ENCODE measurements around the gene DEFB113.

The DEFB113 gene

GRCh38 chr6:49923826-49924225 is 45.6 kb downstream of the DEFB113 start:
- H3K4me1 ChIP-seq (ENCODE audit: low read length) = no peaks in the 10 kb centered on the region
- TF ChIP-seq EZH2phosphoT487 (IDR thresholded peaks at IDR 0.05; ENCODE audit: low read length) (no peak), CTCF (IDR thresholded peaks at IDR 0.05; ENCODE audit: low read length) (no peak), EZH2 (optimal IDR thresholded peaks at IDR 0.05; ENCODE audit: low read depth, low read length) (no peak)
- no peaks in the 10 kb centered on the region for H3F3A ChIP-seq (ENCODE audit: insufficient read depth, low read length)
- H3K27me3 ChIP-seq (replicated peaks; ENCODE audit: insufficient read depth, low read length) = no peaks in the 10 kb centered on the region
- H3K36me3 ChIP-seq (replicated peaks; ENCODE audit: insufficient read depth, low read length) = no peaks in the 10 kb centered on the region
- H3K9me3 ChIP-seq (replicated peaks; ENCODE audit: insufficient read depth, low read length) = no peaks in the 10 kb centered on the region
- no peak overlapping the region for H3K4me3 ChIP-seq (ENCODE audit: low read length)
- no peak overlapping the region for H3K27ac ChIP-seq (ENCODE audit: low read length)
- no peaks in the 10 kb centered on the region for H3K79me2 ChIP-seq (ENCODE audit: low read length)
- no peak overlapping the region for H3K4me2 ChIP-seq (ENCODE audit: low read depth, low read length)
- H3K9me2 ChIP-seq (replicated peaks; ENCODE audit: insufficient read depth, low read length) = no peaks in the 10 kb centered on the region
- H2AFZ ChIP-seq (ENCODE audit: low read length) = no peak overlapping the region
- H4K20me1 ChIP-seq (ENCODE audit: insufficient read depth, low read length) = no peaks in the 10 kb centered on the region
- no peak for DNase-seq
- no peak overlapping the region for H3K9ac ChIP-seq (ENCODE audit: low read length)

DNA sequence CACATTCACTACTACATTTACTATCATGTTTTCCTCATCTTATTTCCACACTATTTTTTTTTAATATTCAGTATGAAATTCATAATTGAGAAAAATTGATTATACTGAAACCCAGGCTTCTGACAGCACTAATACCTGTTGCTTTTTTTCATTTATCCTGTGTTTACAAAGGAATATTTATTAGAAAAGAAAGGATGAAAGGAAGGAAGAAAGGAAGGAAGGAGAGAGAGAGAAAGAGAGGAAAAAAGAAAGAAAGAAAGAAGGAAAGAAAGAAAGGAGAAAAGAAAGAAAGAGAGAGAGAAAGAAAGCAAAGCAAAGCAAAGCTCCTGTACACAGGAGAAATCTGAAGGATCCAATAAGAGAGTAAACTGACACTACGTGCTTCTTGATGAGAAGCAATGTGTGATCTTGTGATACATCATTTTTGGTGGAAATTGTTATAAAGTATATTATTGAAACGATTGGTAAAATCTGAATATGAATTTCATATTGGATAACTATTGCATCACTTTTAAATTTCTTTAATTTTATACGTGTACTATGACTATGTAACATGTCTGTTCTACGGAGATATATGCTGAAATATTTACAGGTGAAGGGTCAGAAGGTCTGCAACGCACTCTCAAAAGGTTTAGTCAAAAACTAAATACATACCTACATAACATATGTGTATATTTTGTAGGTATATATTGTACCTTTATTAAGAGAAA is 49.3 kb downstream of the DEFB113 start:
- H3K9me3 ChIP-seq (replicated peaks; ENCODE audit: insufficient read depth, low read length) = no peaks in the 10 kb centered on the region
- H3K36me3 ChIP-seq (replicated peaks; ENCODE audit: insufficient read depth, low read length) = no peaks in the 10 kb centered on the region
- H4K20me1 ChIP-seq (ENCODE audit: insufficient read depth, low read length) = no peaks in the 10 kb centered on the region
- H2AFZ ChIP-seq (ENCODE audit: low read length) = no peak overlapping the region
- no peak overlapping the region for H3K27ac ChIP-seq (ENCODE audit: low read length)
- H3K9me2 ChIP-seq (replicated peaks; ENCODE audit: insufficient read depth, low read length) = no peaks in the 10 kb centered on the region
- DNase-seq = no peak
- no peaks in the 10 kb centered on the region for H3F3A ChIP-seq (ENCODE audit: insufficient read depth, low read length)
- H3K79me2 ChIP-seq (ENCODE audit: low read length) = no peaks in the 10 kb centered on the region
- H3K4me2 ChIP-seq (ENCODE audit: low read depth, low read length) = no peak overlapping the region
- no peak for TF ChIP-seq EZH2phosphoT487 (IDR thresholded peaks at IDR 0.05; ENCODE audit: low read length)
- no peak for TF ChIP-seq EZH2 (optimal IDR thresholded peaks at IDR 0.05; ENCODE audit: low read depth, low read length)
- no peak for TF ChIP-seq CTCF (IDR thresholded peaks at IDR 0.05; ENCODE audit: low read length)
- no peaks in the 10 kb centered on the region for H3K4me1 ChIP-seq (ENCODE audit: low read length)
- H3K9ac ChIP-seq (ENCODE audit: low read length) = no peak overlapping the region
- no peaks in the 10 kb centered on the region for H3K27me3 ChIP-seq (replicated peaks; ENCODE audit: insufficient read depth, low read length)
- H3K4me3 ChIP-seq (ENCODE audit: low read length) = no peak overlapping the region

DNA sequence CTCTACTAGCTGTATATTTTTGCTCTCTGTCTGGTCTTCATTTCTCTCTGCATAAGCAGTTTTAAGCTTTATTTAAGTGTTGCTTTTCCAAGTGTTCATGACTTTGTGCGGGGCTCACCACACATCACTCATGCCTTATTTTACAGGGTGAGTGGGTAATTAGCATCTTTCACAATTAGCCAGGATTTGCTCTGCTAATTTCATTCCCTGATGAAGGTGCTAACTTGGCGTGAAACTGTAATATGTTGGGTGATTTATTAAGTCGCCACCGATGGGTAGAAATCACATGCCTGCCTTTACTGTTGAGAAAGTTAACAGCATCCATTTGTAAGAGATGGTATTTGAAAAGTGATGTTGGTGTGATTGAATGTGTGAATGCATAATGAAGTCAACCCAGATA is 50.2 kb downstream of the DEFB113 start:
- H3K36me3 ChIP-seq (replicated peaks; ENCODE audit: insufficient read depth, low read length) = no peaks in the 10 kb centered on the region
- DNase-seq = no peak
- H3K27ac ChIP-seq (ENCODE audit: low read length) = no peak overlapping the region
- no peaks in the 10 kb centered on the region for H3K9me3 ChIP-seq (replicated peaks; ENCODE audit: insufficient read depth, low read length)
- no peak overlapping the region for H3K4me2 ChIP-seq (ENCODE audit: low read depth, low read length)
- H4K20me1 ChIP-seq (ENCODE audit: insufficient read depth, low read length) = no peaks in the 10 kb centered on the region
- H3K4me3 ChIP-seq (ENCODE audit: low read length) = no peak overlapping the region
- H3K4me1 ChIP-seq (ENCODE audit: low read length) = no peaks in the 10 kb centered on the region
- no peaks in the 10 kb centered on the region for H3K79me2 ChIP-seq (ENCODE audit: low read length)
- H3F3A ChIP-seq (ENCODE audit: insufficient read depth, low read length) = no peaks in the 10 kb centered on the region
- no peaks in the 10 kb centered on the region for H3K9me2 ChIP-seq (replicated peaks; ENCODE audit: insufficient read depth, low read length)
- TF ChIP-seq EZH2 (optimal IDR thresholded peaks at IDR 0.05; ENCODE audit: low read depth, low read length) (no peak), EZH2phosphoT487 (IDR thresholded peaks at IDR 0.05; ENCODE audit: low read length) (no peak), CTCF (IDR thresholded peaks at IDR 0.05; ENCODE audit: low read length) (no peak)
- H3K9ac ChIP-seq (ENCODE audit: low read length) = no peak overlapping the region
- no peaks in the 10 kb centered on the region for H3K27me3 ChIP-seq (replicated peaks; ENCODE audit: insufficient read depth, low read length)
- no peak overlapping the region for H2AFZ ChIP-seq (ENCODE audit: low read length)

Data from MM.1S (cell line).